AG04450 (cell line): ENCODE results near the gene OR1C1. TPM values are rescaled to one million over a fixed set of nuclear protein-coding genes. Genes with fewer than 3 reads are reported as not detected.

Source experiments
- polyA plus RNA-seq: library from polyadenylated mRNA; depleted of rRNA; stranded (reverse); fragments of >200 nt; gene quantifications from 2 replicates; pipeline ENCODE4 v1.2.3, GENCODE V29; 2011; rRNA removed

Gene OR1C1
- polyA plus RNA-seq, 1 experiment = not detected

Other genes with a start within 250 kb of the OR1C1 start
- not detected in 2 replicates for gene OR2C3, start 224.1 kb downstream of the OR1C1 start, polyA plus RNA-seq
- gene GCSAML, start 211.4 kb downstream of the OR1C1 start, polyA plus RNA-seq = not detected in 2 replicates
- gene OR2G2, start 172.2 kb downstream of the OR1C1 start, polyA plus RNA-seq = not detected in 2 replicates
- not detected in 2 replicates for gene OR2G3, start 155.0 kb downstream of the OR1C1 start, polyA plus RNA-seq
- not detected in 2 replicates for gene OR13G1, start 80.8 kb downstream of the OR1C1 start, polyA plus RNA-seq
- not detected in 2 replicates for gene OR6F1, start 43.9 kb downstream of the OR1C1 start, polyA plus RNA-seq
- not detected in 2 replicates for gene OR14K1, start 21.9 kb downstream of the OR1C1 start, polyA plus RNA-seq
- not detected in 2 replicates for gene OR14A2, start 12.4 kb downstream of the OR1C1 start, polyA plus RNA-seq
- not detected in 2 replicates for gene OR14A16, start 63.6 kb upstream of the OR1C1 start, polyA plus RNA-seq
- not detected in 2 replicates for gene OR11L1, start 81.3 kb upstream of the OR1C1 start, polyA plus RNA-seq
- gene TRIM58, start 96.6 kb upstream of the OR1C1 start, polyA plus RNA-seq = 0.09 and 0.10 TPM in 2 replicates
- gene OR2W3, start 135.0 kb upstream of the OR1C1 start, polyA plus RNA-seq = 0.10 TPM in 1 of 2 replicates, not detected in the other
- gene OR2T8, start 159.7 kb upstream of the OR1C1 start, polyA plus RNA-seq = not detected in 2 replicates
- gene OR2AJ1, start 164.3 kb upstream of the OR1C1 start, polyA plus RNA-seq = not detected in 2 replicates
- gene OR2L8, start 188.3 kb upstream of the OR1C1 start, polyA plus RNA-seq = not detected in 2 replicates
- not detected in 2 replicates for gene OR2AK2, start 204.7 kb upstream of the OR1C1 start, polyA plus RNA-seq